Activated CD4-positive, alpha-beta memory T cell treated with anti-CD3 and anti-CD28 coated beads for 36 hours (primary cell): ENCODE measurements around the gene RUFY2. TPM values are rescaled to one million over a fixed set of nuclear protein-coding genes. Genes with fewer than 3 reads are reported as not detected.

Experiments used
- total RNA-seq, 2 experiments: library from RNA; stranded (reverse); gene quantifications; one replicate each; pipeline ENCODE4 v1.2.3, GENCODE V29; 2021

Gene RUFY2
- total RNA-seq, 2 experiments from 2014 or later, result 6.4 to 8.1 TPM

Other genes starting within 250 kb of the RUFY2 start
- not detected for gene ATOH7, start 175.2 kb downstream of the RUFY2 start, total RNA-seq
- gene HNRNPH3, start 75.2 kb downstream of the RUFY2 start, total RNA-seq, result 100 to 1,000 TPM; 140 to 144 TPM
- gene PBLD, start 74.3 kb downstream of the RUFY2 start, total RNA-seq, result 1 to 10 TPM; 1.2 to 1.3 TPM
- gene DNA2, start 64.7 kb upstream of the RUFY2 start, total RNA-seq, result 10 to 100 TPM; 36.8 to 42.0 TPM
- 10 to 100 TPM; 11.1 to 12.8 TPM for gene SLC25A16, start 120.2 kb upstream of the RUFY2 start, total RNA-seq
- gene TET1, start 153.1 kb upstream of the RUFY2 start, total RNA-seq, result under 1 TPM; 0.43 to 0.53 TPM